Endothelial cell of umbilical vein (primary cell): Measurements from ENCODE around the gene FUT6. TPM values are rescaled to one million over a fixed set of nuclear protein-coding genes. Genes with fewer than 3 reads are reported as not detected.
A peak's percentile ranks its signal among the peaks of the same experiment; 100 is the strongest.
"Not testable (repeated sequence)": the region's sequence is repeated elsewhere in the genome, so short reads cannot be mapped to it uniquely, and the experiment has no call there.

ENCODE experiments used
- Bru-seq: library from RNA; stranded (reverse); fragments of 400-500 nt; gene quantifications from one replicate; lab custom pipeline; 2021; lab: Mats Ljungman, UMichigan
- BruChase-seq, 2 experiments: library from RNA; stranded (reverse); fragments of 400-500 nt; gene quantifications; one replicate each; lab custom pipeline; 2021; lab: Mats Ljungman, UMichigan
- BruUV-seq: library from RNA; stranded (reverse); fragments of 400-500 nt; replicated peaks from 2 replicates; lab custom pipeline; 2021; lab: Mats Ljungman, UMichigan
- CTCF ChIA-PET: fragments of 300-600, 350-600 bp; sonication (Branson Sonifier 250); formaldehyde crosslinking; loops from one replicate; lab custom pipeline; 2021; ENCODE audit warnings: antibody characterized with exemption, inconsistent platforms; lab: Charles Lee
- POLR2A ChIA-PET: fragments of 300-600, 350-600 bp; sonication (Branson Sonifier 250); formaldehyde crosslinking; loops from one replicate; lab custom pipeline; 2021; ENCODE audit warnings: antibody characterized with exemption, inconsistent platforms; lab: Charles Lee
- DNase-seq: peaks from one replicate; pipeline ENCODE4 v3.0.0-alpha.2; 2011; ENCODE audit warnings: low read depth, low spot score
- FAIRE-seq: peaks from 2 replicates; lab custom pipeline; 2011; peaks lifted over from hg19 to GRCh38; lab: Jason Lieb, UNC
- H2AFZ ChIP-seq: 2 replicates; pipeline ENCODE4 v1.6.0; 2012; ENCODE audit warnings: low read depth, low read length, control low read depth, inconsistent platforms
- H3K27ac ChIP-seq: 2 replicates; pipeline ENCODE4 v1.5.1; 2011; ENCODE audit warnings: low read depth, mild to moderate bottlenecking, control low read depth, low read length, moderate library complexity; ENCODE audit not compliant: insufficient read depth
- H3K27me3 ChIP-seq, 2 experiments: 2 replicates each; pipeline versions ENCODE4 v1.6.0 to v1.6.1; 2011; ENCODE audit warnings: low read length in 2 of 2, mixed read lengths in 1 of 2; ENCODE audit not compliant: control insufficient read depth in 2 of 2, insufficient read depth in 2 of 2
- H3K36me3 ChIP-seq, 2 experiments: 2 replicates in 1 of 2; 3 replicates in 1 of 2; pipeline ENCODE4 v1.5.1; 2011; ENCODE audit warnings: low read length in 2 of 2, mild to moderate bottlenecking in 1 of 2, moderate library complexity in 1 of 2; ENCODE audit not compliant: control insufficient read depth in 2 of 2, insufficient read depth in 2 of 2; ENCODE audit errors: extremely low read depth in 1 of 2
- H3K4me1 ChIP-seq: 3 replicates; pipeline ENCODE4 v1.5.1; 2011; ENCODE audit warnings: mild to moderate bottlenecking, low read length; ENCODE audit not compliant: control insufficient read depth, insufficient read depth; ENCODE audit errors: extremely low read depth
- H3K4me2 ChIP-seq: 2 replicates; pipeline ENCODE4 v1.6.1; 2011; ENCODE audit warnings: low read length, control low read depth, mixed read lengths; ENCODE audit not compliant: insufficient read depth
- H3K4me3 ChIP-seq, 3 experiments: fragments of 200-600 bp in 1 of 3; sonication (generic), shearing (Covaris generic) in 1 of 3; replicated peaks in 1 of 3; 2 replicates each; pipeline ENCODE4 v1.5.1; 2011 to 2016; ENCODE audit warnings: control low read depth in 3 of 3, low read length in 3 of 3, mild to moderate bottlenecking in 2 of 3, inconsistent platforms in 1 of 3, low read depth in 1 of 3, moderate library complexity in 1 of 3; ENCODE audit not compliant: insufficient read depth in 1 of 3
- H3K79me2 ChIP-seq: 2 replicates; pipeline ENCODE4 v1.6.0; 2012; ENCODE audit warnings: low read length, inconsistent platforms; ENCODE audit not compliant: control insufficient read depth, insufficient read depth
- H3K9ac ChIP-seq: replicated peaks from 2 replicates; pipeline ENCODE3; 2011; ENCODE audit warnings: low read length, control low read depth; ENCODE audit not compliant: insufficient read depth; ENCODE audit errors: extremely low read depth
- H3K9me1 ChIP-seq: replicated peaks from 3 replicates; pipeline ENCODE4 v1.6.0; 2011; ENCODE audit warnings: mild to moderate bottlenecking, low read length; ENCODE audit not compliant: control insufficient read depth, insufficient read depth; ENCODE audit errors: extremely low read depth
- H3K9me3 ChIP-seq: replicated peaks from 2 replicates; pipeline ENCODE4 v1.5.1; 2012; ENCODE audit warnings: low read length, inconsistent platforms; ENCODE audit not compliant: control insufficient read depth, insufficient read depth
- H4K20me1 ChIP-seq: replicated peaks from 2 replicates; pipeline ENCODE3; 2011; ENCODE audit warnings: mild to moderate bottlenecking, low read length; ENCODE audit not compliant: control insufficient read depth, insufficient read depth; ENCODE audit errors: extremely low read depth
- CTCF ChIP-seq, 2 donors: IDR thresholded peaks; 1 replicate in 1 of 2; 2 replicates in 1 of 2; pipeline ENCODE4 v1.5.1; 2011; ENCODE audit warnings: low read length in 2 of 2, mild to moderate bottlenecking in 2 of 2, moderate library complexity in 2 of 2, control low read depth in 1 of 2, inconsistent platforms in 1 of 2, low read depth in 1 of 2; ENCODE audit not compliant: insufficient read depth in 1 of 2; ENCODE audit errors: extremely low read depth in 1 of 2
- JUN ChIP-seq: IDR thresholded peaks from 2 replicates; pipeline ENCODE4 v1.6.1; 2011; ENCODE audit warnings: borderline replicate concordance, low read depth; ENCODE audit not compliant: insufficient read length, insufficient read depth
- MAX ChIP-seq: IDR thresholded peaks from 2 replicates; pipeline ENCODE4 v1.6.1; 2011; ENCODE audit not compliant: insufficient read depth, insufficient read length
- POLR2A ChIP-seq: IDR thresholded peaks from 2 replicates; pipeline ENCODE4 v1.6.1; 2012; ENCODE audit warnings: low read depth, mild to moderate bottlenecking, control low read depth, low read length
- dilution Hi-C: fragments of 300-500 bp; cut with MboI; formaldehyde crosslinking; loops from one replicate; pipeline ENCODE4 v1.15.0; 2019; ENCODE audit warnings: low sequenced_read_pairs; ENCODE audit not compliant: extremely low pct_ligation_motif_present
- intact Hi-C: fragments of 100-400 bp; cut with micrococcal nuclease; formaldehyde crosslinking; loops from one replicate; pipeline ENCODE4 v1.10.0; 2022
- long read RNA-seq: library from polyadenylated mRNA; stranded (forward); transcript quantifications from one replicate; pipeline ENCODE4 v2.0.0, GENCODE V29; 2021
- polyA minus RNA-seq, 3 experiments: library from RNA; depleted of rRNA, polyadenylated mRNA; stranded (reverse); fragments of >200 nt; gene quantifications; 1 replicate in 1 of 3; 2 replicates in 2 of 3; pipeline ENCODE4 v1.2.3, GENCODE V29; 2011
- polyA plus RNA-seq, 4 experiments: library from polyadenylated mRNA; depleted of rRNA in 3 of 4; stranded (reverse) in 3 of 4; unstranded in 1 of 4; fragments of >200 nt; gene quantifications; 2 replicates each; pipeline versions ENCODE4 v1.2.1 to v1.2.3, GENCODE V29; 2011 to 2012; ENCODE audit warnings: missing spikeins in 1 of 4
- total RNA-seq: library from RNA; stranded (reverse); gene quantifications from 2 replicates; pipeline ENCODE4 v1.2.3, GENCODE V29; 2021

The FUT6 gene
- total RNA-seq (not detected in 2 replicates), polyA plus RNA-seq (not detected in 2 replicates), polyA minus RNA-seq (not detected in 2 replicates), Bru-seq, nascent RNA (not detected), BruChase-seq, experiment 1, labeled RNA remaining after a 6-hour chase (percentile 0 among the genes with signal in this experiment), BruChase-seq, experiment 2, labeled RNA remaining after a 2-hour chase (not detected)
- polyA plus RNA-seq (2011; cell fraction: cytosol; rRNA removed) = not detected in 2 replicates
- not detected in 2 replicates for polyA plus RNA-seq (2011; cell fraction: nucleus; rRNA removed)
- polyA plus RNA-seq (2012) = not detected in 2 replicates
- polyA minus RNA-seq (2011; cell fraction: cytosol; rRNA and poly(A)+ RNA removed) = not detected
- polyA minus RNA-seq (2011; cell fraction: nucleus; rRNA and poly(A)+ RNA removed) = not detected in 2 replicates
- long read RNA-seq, partial matches to known transcripts = 0 of 1 reads
- long read RNA-seq, other reads (novel, unspliced or antisense) = 1 of 1 reads

- intact Hi-C loops = no loop called here
- DNase-seq = no peak
- Histone ChIP-seq H3K36me3 (no peaks in the 10 kb centered on the region), H3K27me3 (no peaks in the 10 kb centered on the region), H3K4me3 (no peak within 1 kb of the TSS), H3K9me1 (no peaks in the 10 kb centered on the region), H3K79me2 (no peaks in the 10 kb centered on the region), H3K27ac (no peak within 1 kb of the TSS), H2AFZ (no peak within 1 kb of the TSS), H4K20me1 (no peaks in the 10 kb centered on the region), H3K4me2 (no peak within 1 kb of the TSS), H3K9me3 (no peaks in the 10 kb centered on the region), H3K9ac (no peak within 1 kb of the TSS), H3K4me1 (no peaks in the 10 kb centered on the region)
- FAIRE-seq = no peak
- ChIA-PET POLR2A (no interaction called here), CTCF (interaction anchor here (1.7 kb wide), 1 partner anchor 35 kb away, joined by 9 read pairs; no protein-coding TSS in a partner anchor)
- BruUV-seq = no TSS peak
- TF ChIP-seq JUN (no peak), CTCF (IDR thresholded peaks at IDR 0.05; ENCODE audit: extremely low read depth in 1 of 2, insufficient read depth in 1 of 2, low read depth in 1 of 2, low read length in 2 of 2) (no peak), POLR2A (no peak), MAX (no peak)
- dilution Hi-C loops = no loop called here
Measured at GRCh38 chr19:5839065-5840017, at the start of gene FUT6. Gene FUT6 (minus strand): TSS chr19:5839702. CDS start chr19:5832567, 7,135 bp downstream.

- DNase-seq, H3K9ac ChIP-seq, intact Hi-C loops, FAIRE-seq, H3K4me3 ChIP-seq, dilution Hi-C loops, H3K79me2 ChIP-seq, POLR2A ChIA-PET, H3K27me3 ChIP-seq, H3K36me3 ChIP-seq, H3K9me1 ChIP-seq, H2AFZ ChIP-seq, H3K4me1 ChIP-seq, H3K9me3 ChIP-seq, BruUV-seq, H3K4me2 ChIP-seq, H3K27ac ChIP-seq, H4K20me1 ChIP-seq: not testable (repeated sequence)
- CTCF ChIA-PET = interaction anchor here (3.2 kb wide), 1 partner anchor 80 kb away, joined by 19 read pairs; the partner anchor contains the start of gene NRTN
Measured at GRCh38 chr19:5884065-5884811, 44.7 kb upstream of the FUT6 start.
